SHP77 treated with DMSO at 0.1 percent for 48 hours (cell line): ENCODE measurements around the gene ZDHHC14.

Experiments used
- DNase-seq: peaks from one replicate; lab custom pipeline; 2025; lab: John Stamatoyannopoulos, UW

Gene ZDHHC14

GRCh38 chr6:157518397-157519250, 137.6 kb downstream of the ZDHHC14 start:
- DNase-seq = no peak

GRCh38 chr6:157519255-157520116, 138.5 kb downstream of the ZDHHC14 start:
- DNase-seq = no peak

GRCh38 chr6:157520117-157520406, 139.1 kb downstream of the ZDHHC14 start:
- DNase-seq = no peak

- no peak for DNase-seq
Observed at GRCh38 chr6:157520596-157521361, 139.8 kb downstream of the ZDHHC14 start.

GRCh38 chr6:157521362-157522335, 140.7 kb downstream of the ZDHHC14 start:
- DNase-seq = no peak

GRCh38 chr6:157522472-157522871, 141.5 kb downstream of the ZDHHC14 start:
- no peak for DNase-seq

- DNase-seq = no peak
Observed at GRCh38 chr6:157524735-157525134, 143.7 kb downstream of the ZDHHC14 start.

GRCh38 chr6:157525292-157525889, 144.4 kb downstream of the ZDHHC14 start:
- DNase-seq = no peak

GRCh38 chr6:157525918-157526425, 145.0 kb downstream of the ZDHHC14 start:
- DNase-seq = no peak

GRCh38 chr6:157527471-157527907, 146.5 kb downstream of the ZDHHC14 start:
- no peak for DNase-seq

GRCh38 chr6:157528931-157529653, 148.1 kb downstream of the ZDHHC14 start:
- DNase-seq = no peak

- no peak for DNase-seq
Observed at GRCh38 chr6:157529654-157530039, 148.7 kb downstream of the ZDHHC14 start.

- DNase-seq = no peak
Observed at GRCh38 chr6:157530126-157530525, 149.1 kb downstream of the ZDHHC14 start.

- DNase-seq = no peak
Observed at GRCh38 chr6:157530724-157531168, 149.8 kb downstream of the ZDHHC14 start.

- no peak for DNase-seq
Observed at GRCh38 chr6:157531169-157531985, 150.4 kb downstream of the ZDHHC14 start.

GRCh38 chr6:157531986-157532365, 151.0 kb downstream of the ZDHHC14 start:
- no peak for DNase-seq

- no peak for DNase-seq
Observed at GRCh38 chr6:157533048-157533871, 152.3 kb downstream of the ZDHHC14 start.
